GM12878 (cell line): ENCODE results near the gene LRRC39. TPM values are rescaled to one million over a fixed set of nuclear protein-coding genes. Genes with fewer than 3 reads are reported as not detected.

Source experiments
- ATAC-seq: fragments of 200-7000 bp; cut with Tn5 transposase; 3 replicates; pipeline ENCODE4 v1.9.1; 2020; ENCODE audit warnings: mild to moderate bottlenecking, moderate library complexity
- BruUV-seq: library from RNA; stranded (reverse); fragments of 400-500 nt; replicated peaks from 2 replicates; lab custom pipeline; 2021; lab: Mats Ljungman, UMichigan
- CTCF ChIA-PET: fragments of 300-600 bp; sonication (Branson Sonifier 250); formaldehyde crosslinking; extraction: SDS; loops from one replicate; lab custom pipeline; 2021; ENCODE audit warnings: inconsistent platforms; lab: Yijun Ruan, JAX
- POLR2A ChIA-PET: fragments of 350-600 bp; formaldehyde crosslinking; extraction: SDS; loops from one replicate; lab custom pipeline; 2021; ENCODE audit warnings: inconsistent platforms; lab: Charles Lee
- RAD21 ChIA-PET: fragments of 300-600 bp; sonication (Branson Sonifier 250); formaldehyde crosslinking; loops from one replicate; lab custom pipeline; 2023; ENCODE audit warnings: antibody characterized with exemption; ENCODE audit not compliant: unreplicated experiment; lab: Charles Lee
- SMC1A ChIA-PET: fragments of 300-600 bp; sonication (Branson Sonifier 250); formaldehyde crosslinking; loops from one replicate; lab custom pipeline; 2023; ENCODE audit not compliant: unreplicated experiment, uncharacterized antibody; lab: Charles Lee
- DNase-seq: peaks from one replicate; pipeline ENCODE4 v3.0.0-alpha.2; 2011; ENCODE audit warnings: low read depth, low spot score
- FAIRE-seq: peaks from 3 replicates; lab custom pipeline; 2011; peaks lifted over from hg19 to GRCh38; lab: Jason Lieb, UNC
- H2AFZ ChIP-seq: 2 replicates; pipeline ENCODE4 v1.6.0; 2011; ENCODE audit warnings: low read depth, low read length, control low read depth; ENCODE audit not compliant: control insufficient read depth
- H3K27ac ChIP-seq: 2 replicates; pipeline ENCODE4 v1.5.1; 2011; ENCODE audit warnings: control low read depth; ENCODE audit not compliant: control insufficient read depth, insufficient read depth
- H3K27me3 ChIP-seq, 2 experiments: replicated peaks in 1 of 2; 2 replicates each; pipeline versions ENCODE4 v1.6.0 to v1.6.1; 2011; ENCODE audit warnings: low read length in 1 of 2; ENCODE audit not compliant: control insufficient read depth in 2 of 2, insufficient read depth in 2 of 2
- H3K36me3 ChIP-seq, 2 experiments: 2 replicates each; pipeline ENCODE4 v1.5.1; 2011; ENCODE audit warnings: low read length in 1 of 2; ENCODE audit not compliant: control insufficient read depth in 2 of 2, insufficient read depth in 2 of 2
- H3K4me1 ChIP-seq: 2 replicates; pipeline ENCODE4 v1.6.1; 2011; ENCODE audit warnings: mild to moderate bottlenecking, low read length, moderate library complexity, mixed read lengths; ENCODE audit not compliant: control insufficient read depth, insufficient read depth
- H3K4me2 ChIP-seq: 2 replicates; pipeline ENCODE4 v1.6.0; 2011; ENCODE audit warnings: control low read depth; ENCODE audit not compliant: control insufficient read depth, insufficient read depth
- H3K4me3 ChIP-seq: fragments of 200-600 bp; sonication (generic); 2 replicates; pipeline ENCODE4 v1.5.1; 2016
- H3K79me2 ChIP-seq: 2 replicates; pipeline ENCODE4 v1.6.0; 2011; ENCODE audit warnings: low read length; ENCODE audit not compliant: control insufficient read depth, insufficient read depth
- H3K9ac ChIP-seq: 2 replicates; pipeline ENCODE4 v1.8.0; 2011; ENCODE audit warnings: low read length, control low read depth, mixed read lengths; ENCODE audit not compliant: control insufficient read depth, insufficient read depth
- H3K9me3 ChIP-seq: replicated peaks from 3 replicates; pipeline ENCODE4 v1.5.1; 2011; ENCODE audit warnings: mild to moderate bottlenecking, low read length; ENCODE audit not compliant: control insufficient read depth, insufficient read depth
- H4K20me1 ChIP-seq: 2 replicates; pipeline ENCODE4 v1.6.0; 2011; ENCODE audit not compliant: control insufficient read depth, insufficient read depth
- CBX3 ChIP-seq: fragments of 200-600 bp; sonication (generic); IDR thresholded peaks from 2 replicates; pipeline ENCODE4 v1.6.1; 2016; ENCODE audit warnings: low read depth, borderline replicate concordance
- CHD4 ChIP-seq: fragments of 200-600 bp; sonication (generic); IDR thresholded peaks from 2 replicates; pipeline ENCODE4 v1.6.1; 2016; ENCODE audit warnings: mild to moderate bottlenecking
- CREM ChIP-seq: IDR thresholded peaks from 2 replicates; pipeline ENCODE4 v1.6.1; 2014; ENCODE audit warnings: antibody characterized with exemption, low read depth
- ELK1 ChIP-seq: IDR thresholded peaks from 2 replicates; pipeline ENCODE4 v1.6.1; 2012; ENCODE audit warnings: low read depth, low read length, improper control_type of control experiment
- GABPA ChIP-seq: IDR thresholded peaks from 2 replicates; pipeline ENCODE4 v1.6.1; 2014; ENCODE audit warnings: antibody characterized with exemption, low read depth, mild to moderate bottlenecking, inconsistent platforms
- HDAC2 ChIP-seq: fragments of 200-600 bp; sonication (generic); IDR thresholded peaks from 2 replicates; pipeline ENCODE4 v1.6.1; 2017
- NFIC ChIP-seq: IDR thresholded peaks from 2 replicates; pipeline ENCODE4 v1.6.1; 2012; ENCODE audit warnings: low read depth, mild to moderate bottlenecking, inconsistent platforms, low read length, moderate library complexity
- NFYB ChIP-seq: IDR thresholded peaks from 2 replicates; pipeline ENCODE4 v1.6.1; 2011; ENCODE audit warnings: low read depth, mild to moderate bottlenecking, low read length, improper control_type of control experiment, moderate library complexity; ENCODE audit not compliant: insufficient read depth
- PML ChIP-seq: IDR thresholded peaks from 2 replicates; pipeline ENCODE4 v1.6.1; 2012; ENCODE audit warnings: low read length, inconsistent platforms
- POU2F2 ChIP-seq: IDR thresholded peaks from 3 replicates; pipeline ENCODE4 v1.6.1; 2011; ENCODE audit warnings: low read depth, mild to moderate bottlenecking, low read length, borderline replicate concordance
- RCOR1 ChIP-seq: conservative IDR thresholded peaks from 2 replicates; pipeline ENCODE4 v1.6.1; 2012; ENCODE audit warnings: low read depth, low read length, improper control_type of control experiment
- RUNX3 ChIP-seq: IDR thresholded peaks from 2 replicates; pipeline ENCODE4 v1.6.1; 2012; ENCODE audit warnings: low read length, inconsistent platforms
- SMARCA5 ChIP-seq: fragments of 450-650 bp; IDR thresholded peaks from 2 replicates; pipeline ENCODE4 v1.6.1; 2017; ENCODE audit warnings: mild to moderate bottlenecking
- SMC3 ChIP-seq: IDR thresholded peaks from 2 replicates; pipeline ENCODE4 v1.6.1; 2011; ENCODE audit warnings: low read length, improper control_type of control experiment, borderline replicate concordance
- ZNF217 ChIP-seq: fragments of 450-650 bp; IDR thresholded peaks from 2 replicates; pipeline ENCODE4 v1.6.1; 2017; ENCODE audit warnings: antibody characterized with exemption, mild to moderate bottlenecking
- ZZZ3 ChIP-seq: IDR thresholded peaks from 2 replicates; pipeline ENCODE4 v1.6.1; 2011; ENCODE audit warnings: low read depth; ENCODE audit not compliant: control insufficient read depth, insufficient read length
- WGBS: methylation state at CpG from one replicate; pipeline ENCODE4 v1.1.6; 2016; ENCODE audit warnings: low lambda C conversion rate; ENCODE audit not compliant: insufficient replicate concordance, insufficient coverage; ENCODE audit errors: missing lambda C conversion rate; 5-methylcytosine and 5-hydroxymethylcytosine counted together
- in situ Hi-C: fragments of 300-500 bp; cut with MboI; formaldehyde crosslinking; loops from 9 replicates; pipeline ENCODE4 v1.14.3; 2018; ENCODE audit warnings: mixed read lengths
- intact Hi-C: fragments of 100-400 bp; cut with micrococcal nuclease; formaldehyde crosslinking; loops from one replicate; pipeline ENCODE4 v1.14.2; 2022; ENCODE audit not compliant: unreplicated experiment
- polyA plus RNA-seq, 11 experiments: library from polyadenylated mRNA; depleted of rRNA in 4 of 11; unstranded in 6 of 11; stranded (reverse) in 5 of 11; fragments of >200 nt; fragmentation: Nextera tagmentation in 4 of 11; fragmentation: Illumina TruSeq in 1 of 11; extraction: Ambion mirVana in 4 of 11; extraction: Trizol in 1 of 11; gene quantifications; 1 replicate in 1 of 11; 2 replicates in 10 of 11; pipeline versions ENCODE4 v1.2.1 to v1.2.3, GENCODE V29; 2011 to 2016; ENCODE audit warnings: inconsistent platforms in 2 of 11, missing spikeins in 2 of 11, low read depth in 1 of 11
- total RNA-seq, 4 experiments: library from RNA; depleted of rRNA in 3 of 4; stranded (reverse); fragments of >200 nt in 3 of 4; fragmentation: Illumina TruSeq in 1 of 4; extraction: Trizol in 1 of 4; gene quantifications; 2 replicates each; pipeline versions ENCODE4 v1.2.1 to v1.2.3, GENCODE V29; 2013 to 2021

The LRRC39 gene
- total and polyA plus RNA-seq, 10 of the 15 experiments (the other 5 are each of a cell fraction or from before 2014, with no cell fraction given) = 0.23 to 1.1 (median 0.56) TPM

GRCh38 chr1:100217834-100218233 lies 39.8 kb upstream of the LRRC39 start:
- ChIA-PET RAD21 (no interaction called here), SMC1A (no interaction called here), POLR2A (no interaction called here), CTCF (interaction anchor here (1.3 kb wide), 1 partner anchor 16 kb away, joined by 3 read pairs; no protein-coding TSS in a partner anchor)
- Histone ChIP-seq H3K9me3 (no peaks in the 10 kb centered on the region), H3K4me1 (no peaks in the 10 kb centered on the region), H3K36me3 (peaks cover 0 to 4% of the 10 kb centered on the region in 2 experiments; a peak in 1 of 4 replicates), H3K79me2 (no peaks in the 10 kb centered on the region), H2AFZ (no peak overlapping the region), H3K4me2 (no peak overlapping the region), H3K9ac (no peak overlapping the region), H3K27ac (no peak overlapping the region)
- intact Hi-C loops = loop anchor here (1.0 kb wide), 1 partner anchor 10 kb away; no protein-coding TSS in a partner anchor
- 96% methylated on average over 2 of the region's 2 CpGs for WGBS
- FAIRE-seq (no peak), DNase-seq (no peak), ATAC-seq (no peak)
- in situ Hi-C loops = no loop called here
- no TSS peak for BruUV-seq
- TF ChIP-seq SMC3 (no peak), NFYB (no peak), PML (no peak), NFIC (no peak), RUNX3 (no peak), ZZZ3 (no peak), RCOR1 (no peak), SMARCA5 (no peak)
- TF ChIP-seq, all 136 proteins: peak for 0
- Histone ChIP-seq H3K27me3 (no peaks in the 10 kb centered on the region), H4K20me1 (no peaks in the 10 kb centered on the region), H3K4me3 (no peak overlapping the region)

GRCh38 chr1:100215101-100215500 lies 37.0 kb upstream of the LRRC39 start:
- peaks cover 0 to 9% of the 10 kb centered on the region in 2 experiments; a peak in 2 of 4 replicates for H3K36me3 ChIP-seq
- TF ChIP-seq CREM (no peak), HDAC2 (no peak), ELK1 (no peak), CHD4 (no peak), ZNF217 (no peak), CBX3 (no peak), POU2F2 (no peak), GABPA (no peak)

More at GRCh38 chr1:100215101-100215500, 37.0 kb upstream of the LRRC39 start:
- 100% methylated on average over 1 of the region's 1 CpG for WGBS
- no peak for DNase-seq
- no peaks in the 10 kb centered on the region for H3K79me2 ChIP-seq
- ChIA-PET SMC1A (no interaction called here), POLR2A (interaction anchor here (0.5 kb wide), 1 partner anchor 229 kb away, joined by 5 read pairs; no protein-coding TSS in a partner anchor), CTCF (interaction anchor here (1.8 kb wide), 1 partner anchor 244 kb away, joined by 9 read pairs; no protein-coding TSS in a partner anchor), RAD21 (interaction anchor here (0.5 kb wide), 1 partner anchor 11 kb away, joined by 3 read pairs; no protein-coding TSS in a partner anchor)
- no peaks in the 10 kb centered on the region for H4K20me1 ChIP-seq
- H2AFZ ChIP-seq = no peak overlapping the region
- intact Hi-C loops = no loop called here
- no TSS peak for BruUV-seq
- no peaks in the 10 kb centered on the region for H3K27me3 ChIP-seq
- H3K9ac ChIP-seq = no peak overlapping the region
- no peak overlapping the region for H3K4me3 ChIP-seq
- H3K9me3 ChIP-seq = no peaks in the 10 kb centered on the region
- no peak for ATAC-seq
- no peaks in the 10 kb centered on the region for H3K4me1 ChIP-seq
- H3K4me2 ChIP-seq = no peak overlapping the region
- in situ Hi-C loops = no loop called here
- no peak overlapping the region for H3K27ac ChIP-seq
- no peak for FAIRE-seq
